Immature natural killer cell (primary cell): Measurements from ENCODE around the gene NDC80. TPM values are rescaled to one million over a fixed set of nuclear protein-coding genes. Genes with fewer than 3 reads are reported as not detected.

Experiments
- DNase-seq, 3 donors: peaks; one replicate each; pipeline ENCODE4 v3.0.0; 2022; ENCODE audit warnings: mixed read lengths in 1 of 3
- H3K27ac Mint-ChIP-seq, 6 donors: one replicate each; pipeline ENCODE4 v1.8.0; 2020; ENCODE audit warnings: mixed read lengths in 6 of 6, mild to moderate bottlenecking in 5 of 6, inconsistent platforms in 4 of 6, moderate library complexity in 3 of 6
- H3K27me3 Mint-ChIP-seq, 3 donors: one replicate each; pipeline ENCODE4 v1.8.0; 2020 to 2021; ENCODE audit warnings: low read depth in 3 of 3, mild to moderate bottlenecking in 3 of 3, mixed read lengths in 3 of 3, moderate library complexity in 3 of 3, inconsistent platforms in 1 of 3
- H3K36me3 Mint-ChIP-seq, 3 donors: one replicate each; pipeline ENCODE4 v1.8.0; 2020; ENCODE audit warnings: mixed read lengths in 3 of 3, inconsistent platforms in 2 of 3, mild to moderate bottlenecking in 2 of 3
- H3K4me1 Mint-ChIP-seq, 2 donors: one replicate each; pipeline ENCODE4 v1.8.0; 2020; ENCODE audit warnings: inconsistent platforms in 2 of 2, mild to moderate bottlenecking in 2 of 2, mixed read lengths in 2 of 2, moderate library complexity in 1 of 2
- H3K4me3 Mint-ChIP-seq, 5 donors: one replicate each; pipeline ENCODE4 v1.8.0; 2020; ENCODE audit warnings: mild to moderate bottlenecking in 5 of 5, mixed read lengths in 5 of 5, inconsistent platforms in 3 of 5, moderate library complexity in 3 of 5
- H3K9me3 Mint-ChIP-seq, 6 donors: one replicate each; pipeline ENCODE4 v1.8.0; 2020; ENCODE audit warnings: mild to moderate bottlenecking in 6 of 6, mixed read lengths in 6 of 6, inconsistent platforms in 4 of 6, moderate library complexity in 3 of 6
- polyA plus RNA-seq, 3 donors: library from polyadenylated mRNA; unstranded; fragments of 300-500 nt; fragmentation: Illumina TruSeq; gene quantifications; one replicate each; pipeline ENCODE4 v1.2.3, GENCODE V29; 2021

The NDC80 gene
- polyA plus RNA-seq, 3 donors from 2014 or later: 1.6 to 2.7 (median 2.6) TPM

DNA sequence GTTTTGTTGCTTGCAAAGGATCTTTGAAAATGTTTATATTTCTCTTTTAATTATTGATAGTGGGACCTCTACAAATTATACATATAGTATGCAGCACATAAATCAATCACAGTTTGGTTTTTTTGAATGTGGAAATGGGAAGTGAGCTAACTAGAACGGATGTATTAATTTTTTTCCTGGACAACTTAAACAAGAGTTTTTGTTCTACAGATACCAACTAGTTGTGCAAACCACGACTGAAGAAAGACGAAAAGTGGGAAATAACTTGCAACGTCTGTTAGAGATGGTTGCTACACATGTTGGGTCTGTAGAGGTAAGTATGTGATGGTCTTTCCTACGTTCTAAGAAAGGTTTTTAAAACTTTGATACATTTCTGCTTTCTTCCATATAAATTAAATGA is 39.2 kb downstream of the NDC80 start:
- Mint-ChIP-seq H3K4me1 (peaks cover 14 to 17% of the 10 kb centered on the region in 2 donors), H3K27ac (no peak overlapping the region), H3K36me3 (peaks cover 10 to 31% (median 25%) of the 10 kb centered on the region in 3 donors), H3K27me3 (no peaks in the 10 kb centered on the region), H3K9me3 (no peaks in the 10 kb centered on the region), H3K4me3 (no peak overlapping the region)
- DNase-seq: no peak

DNA sequence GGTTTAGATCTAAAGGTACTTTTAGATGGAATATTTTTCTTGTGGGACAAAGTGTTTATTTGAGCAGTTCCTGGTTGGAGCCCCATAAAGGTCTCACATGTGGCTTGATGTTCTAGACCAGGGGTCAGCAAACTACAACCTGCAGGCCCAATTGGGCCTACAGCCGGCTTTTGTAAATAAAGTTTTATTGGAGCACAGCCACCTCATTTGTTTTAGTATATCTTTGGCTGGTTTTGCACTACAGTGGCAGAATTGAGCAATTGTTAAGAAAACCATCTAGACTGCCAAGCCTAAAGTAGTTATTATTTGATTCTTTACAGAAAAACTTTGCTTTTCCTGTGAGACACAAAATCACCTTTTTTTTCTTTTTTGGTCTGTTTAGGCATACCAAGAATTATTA is 41.6 kb downstream of the NDC80 start:
- no peak overlapping the region for H3K4me3 Mint-ChIP-seq
- H3K36me3 Mint-ChIP-seq: peaks cover 10 to 31% (median 25%) of the 10 kb centered on the region in 3 donors
- no peak overlapping the region for H3K27ac Mint-ChIP-seq
- no peak for DNase-seq
- H3K9me3 Mint-ChIP-seq: no peaks in the 10 kb centered on the region
- H3K27me3 Mint-ChIP-seq: no peaks in the 10 kb centered on the region
- H3K4me1 Mint-ChIP-seq: no peaks in the 10 kb centered on the region

DNA sequence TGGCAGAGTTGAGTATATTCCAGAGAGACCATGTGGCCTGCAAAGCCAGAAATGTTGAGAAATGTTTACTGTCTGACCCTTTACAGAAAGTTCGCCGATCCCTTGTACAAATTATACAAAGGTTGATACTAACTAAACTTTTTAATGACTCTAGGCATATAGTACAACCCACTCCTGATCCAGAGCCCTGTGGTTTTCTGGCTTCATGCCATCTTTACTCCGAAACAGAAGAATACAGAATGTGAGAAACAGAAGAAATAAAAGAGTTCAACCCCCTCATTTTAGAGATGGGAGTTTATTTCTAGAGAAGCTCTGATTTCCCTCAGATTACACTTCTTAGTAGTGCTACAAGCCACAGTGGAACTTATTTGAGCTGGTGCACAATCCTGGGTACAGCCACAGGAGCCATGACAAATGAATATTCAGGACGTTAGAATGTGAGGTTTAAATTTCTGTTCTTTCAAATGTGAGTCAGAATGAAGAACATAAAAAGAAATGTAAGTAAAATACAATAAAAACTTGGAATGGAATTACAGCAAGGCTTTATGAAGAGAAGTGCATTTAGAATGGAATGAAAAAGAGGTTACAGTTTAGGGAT is 46.1 kb downstream of the NDC80 start:
- no peaks in the 10 kb centered on the region for H3K27me3 Mint-ChIP-seq
- no peaks in the 10 kb centered on the region for H3K9me3 Mint-ChIP-seq
- peaks cover 8 to 23% (median 14%) of the 10 kb centered on the region in 3 donors for H3K36me3 Mint-ChIP-seq
- H3K27ac Mint-ChIP-seq: peak overlapping the region in 1 of 6 donors; percentile 53
- DNase-seq: no peak
- no peak overlapping the region for H3K4me3 Mint-ChIP-seq
- H3K4me1 Mint-ChIP-seq: no peaks in the 10 kb centered on the region

DNA sequence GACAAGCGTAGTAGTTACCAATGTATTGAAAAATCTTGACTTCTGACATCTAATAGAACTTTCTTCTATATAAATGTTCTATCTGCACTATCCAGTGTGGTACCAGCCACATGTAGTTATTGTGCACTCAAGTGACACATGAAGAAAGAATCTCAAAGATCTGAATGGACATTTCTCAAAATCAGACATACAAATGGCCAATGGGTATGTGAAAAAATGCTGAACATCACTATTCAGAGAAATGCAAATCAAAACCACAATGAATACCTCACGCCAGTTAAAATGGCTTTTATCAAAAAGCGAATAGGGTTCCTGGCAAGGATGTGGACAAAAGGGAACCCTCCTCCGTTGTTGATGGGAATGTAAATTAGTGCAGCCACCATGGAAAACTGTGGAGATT is 46.7 kb downstream of the NDC80 start:
- peaks cover 8 to 19% (median 10%) of the 10 kb centered on the region in 3 donors for H3K36me3 Mint-ChIP-seq
- no peaks in the 10 kb centered on the region for H3K27me3 Mint-ChIP-seq
- H3K27ac Mint-ChIP-seq: no peak overlapping the region
- no peaks in the 10 kb centered on the region for H3K9me3 Mint-ChIP-seq
- H3K4me3 Mint-ChIP-seq: no peak overlapping the region
- no peaks in the 10 kb centered on the region for H3K4me1 Mint-ChIP-seq
- no peak for DNase-seq

DNA sequence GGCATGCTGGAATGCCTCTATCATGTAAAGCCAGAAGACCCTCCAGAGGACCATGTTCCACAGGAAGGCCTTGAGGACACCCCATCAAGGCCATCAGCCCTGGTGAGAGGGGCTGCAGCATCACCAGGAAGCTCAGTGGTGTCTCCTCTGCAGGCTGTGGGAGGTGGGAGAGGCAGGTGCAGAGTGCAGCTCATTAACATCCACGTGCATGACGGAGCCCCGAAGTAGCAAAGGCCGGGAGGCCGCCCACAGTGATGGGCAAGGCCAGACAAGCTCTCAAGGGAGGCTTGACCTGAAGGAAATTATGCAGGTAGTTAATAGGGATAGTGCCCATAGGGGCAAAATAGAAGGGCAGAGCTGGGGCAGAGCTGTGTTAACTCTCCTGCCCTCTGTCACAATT is 53.9 kb downstream of the NDC80 start:
- DNase-seq: no peak
- H3K27ac Mint-ChIP-seq: no peak overlapping the region
- H3K27me3 Mint-ChIP-seq: no peaks in the 10 kb centered on the region
- no peaks in the 10 kb centered on the region for H3K36me3 Mint-ChIP-seq
- H3K4me3 Mint-ChIP-seq: no peak overlapping the region
- no peaks in the 10 kb centered on the region for H3K4me1 Mint-ChIP-seq
- no peaks in the 10 kb centered on the region for H3K9me3 Mint-ChIP-seq

DNA sequence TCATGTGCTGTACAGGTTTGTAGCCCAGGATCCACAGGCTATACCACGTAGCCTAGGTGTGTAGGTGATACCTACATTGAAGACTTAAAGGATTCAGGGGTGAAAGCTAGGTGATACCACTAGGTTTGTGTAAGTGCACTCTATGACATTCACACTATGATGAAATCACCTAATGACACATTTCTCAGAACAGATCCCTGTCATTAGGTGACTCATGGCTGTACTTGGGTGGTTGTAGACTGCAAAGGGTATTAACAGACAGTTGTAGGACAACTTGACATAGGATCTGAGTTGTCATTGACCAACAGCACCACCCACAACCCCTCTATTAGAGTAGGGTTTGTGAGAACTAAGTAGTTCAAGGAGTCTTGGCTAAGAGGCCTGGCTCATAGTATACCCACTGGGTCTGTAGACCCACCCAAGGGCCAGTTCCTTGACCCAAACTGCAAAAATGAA is 56.5 kb downstream of the NDC80 start:
- Mint-ChIP-seq H3K27ac (peak overlapping the region in 1 of 6 donors; percentile 5), H3K36me3 (peaks cover 0 to 5% (median 0%) of the 10 kb centered on the region in 3 donors), H3K4me3 (no peak overlapping the region), H3K4me1 (no peaks in the 10 kb centered on the region), H3K9me3 (no peaks in the 10 kb centered on the region), H3K27me3 (peaks cover 0 to 2% (median 0%) of the 10 kb centered on the region in 3 donors)
- no peak for DNase-seq

DNA sequence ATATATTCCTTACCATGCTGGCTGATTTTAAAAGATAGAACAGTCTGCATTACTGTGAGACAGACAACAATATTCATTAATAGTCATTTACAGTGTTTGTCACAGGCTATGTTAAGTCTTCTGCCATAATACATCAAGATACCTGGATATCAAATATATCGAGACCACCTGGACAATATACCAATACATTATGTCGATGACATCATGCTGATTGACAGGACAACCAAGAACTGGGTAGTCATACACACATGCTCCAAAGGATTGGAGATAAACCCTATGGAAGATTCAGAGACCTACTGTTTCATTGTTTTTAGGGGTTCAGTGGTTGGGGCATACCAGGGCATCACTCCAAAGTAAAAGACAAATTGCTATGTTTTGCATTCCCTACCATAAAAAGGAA is 57.6 kb downstream of the NDC80 start:
- peaks cover 0 to 2% (median 0%) of the 10 kb centered on the region in 3 donors for H3K27me3 Mint-ChIP-seq
- no peak overlapping the region for H3K27ac Mint-ChIP-seq
- peaks cover 0 to 5% (median 0%) of the 10 kb centered on the region in 3 donors for H3K36me3 Mint-ChIP-seq
- peaks cover 1 to 4% of the 10 kb centered on the region in 2 donors for H3K4me1 Mint-ChIP-seq
- H3K9me3 Mint-ChIP-seq: no peaks in the 10 kb centered on the region
- no peak for DNase-seq
- H3K4me3 Mint-ChIP-seq: no peak overlapping the region

DNA sequence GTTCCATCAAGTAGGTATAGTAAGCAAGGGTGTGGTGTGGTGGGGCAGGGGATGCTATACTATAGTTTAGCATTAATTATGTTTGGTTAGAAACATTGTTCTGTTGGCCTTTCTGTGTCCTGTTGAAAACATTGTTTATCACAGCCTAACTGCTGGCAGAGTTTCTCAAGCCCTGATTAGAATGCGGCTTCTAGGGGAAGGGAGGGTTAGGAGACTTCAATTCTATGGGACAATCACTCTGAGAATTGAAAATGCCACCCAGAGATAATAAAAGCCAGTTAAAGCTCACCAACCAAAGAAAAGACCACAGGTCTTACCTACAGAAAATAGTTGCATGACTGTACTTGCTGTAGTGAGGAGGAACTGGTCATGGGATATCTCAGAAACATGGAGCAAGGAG is 64.2 kb downstream of the NDC80 start:
- Mint-ChIP-seq H3K4me1 (peaks cover 62 to 64% of the 10 kb centered on the region in 2 donors), H3K36me3 (peaks cover 0 to 8% (median 0%) of the 10 kb centered on the region in 3 donors), H3K9me3 (no peaks in the 10 kb centered on the region), H3K27ac (peak overlapping the region; percentile 95 to 99 (median 98)), H3K4me3 (peak overlapping the region; percentile 14 to 92 (median 25)), H3K27me3 (peaks cover 9 to 17% (median 15%) of the 10 kb centered on the region in 3 donors)
- DNase-seq: no peak

DNA sequence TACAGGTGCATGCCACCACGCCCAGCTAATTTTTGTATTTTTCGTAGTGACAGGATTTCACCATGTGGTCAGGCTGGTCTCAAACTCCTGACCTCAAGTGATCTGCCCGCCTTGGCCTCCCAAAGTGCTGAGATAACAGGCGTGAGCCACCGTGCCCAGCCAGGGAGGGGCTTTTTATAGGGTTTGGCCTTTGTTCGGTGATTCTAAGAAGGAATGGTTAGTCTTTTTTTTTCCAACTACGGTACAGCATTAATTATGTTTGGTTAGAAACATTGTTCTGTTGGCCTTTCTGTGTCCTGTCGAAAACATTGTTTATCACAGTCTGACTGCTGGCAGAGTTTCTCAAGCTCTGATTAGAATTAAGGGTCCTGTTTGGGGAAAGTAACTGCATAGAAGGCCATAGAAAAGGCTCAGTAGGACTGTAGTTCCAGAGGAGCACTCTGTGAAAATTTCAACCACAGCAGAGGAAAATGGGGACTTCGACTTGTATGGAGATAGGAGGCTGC is 64.8 kb downstream of the NDC80 start:
- Mint-ChIP-seq H3K4me3 (peak overlapping the region; percentile 79 to 92 (median 86)), H3K9me3 (no peaks in the 10 kb centered on the region), H3K4me1 (peaks cover 66 to 70% of the 10 kb centered on the region in 2 donors), H3K36me3 (peaks cover 0 to 8% (median 0%) of the 10 kb centered on the region in 3 donors), H3K27me3 (peaks cover 9 to 15% (median 15%) of the 10 kb centered on the region in 3 donors), H3K27ac (peak overlapping the region; percentile 95 to 99 (median 98))
- DNase-seq: peak in 1 of 3 donors; percentile 28

DNA sequence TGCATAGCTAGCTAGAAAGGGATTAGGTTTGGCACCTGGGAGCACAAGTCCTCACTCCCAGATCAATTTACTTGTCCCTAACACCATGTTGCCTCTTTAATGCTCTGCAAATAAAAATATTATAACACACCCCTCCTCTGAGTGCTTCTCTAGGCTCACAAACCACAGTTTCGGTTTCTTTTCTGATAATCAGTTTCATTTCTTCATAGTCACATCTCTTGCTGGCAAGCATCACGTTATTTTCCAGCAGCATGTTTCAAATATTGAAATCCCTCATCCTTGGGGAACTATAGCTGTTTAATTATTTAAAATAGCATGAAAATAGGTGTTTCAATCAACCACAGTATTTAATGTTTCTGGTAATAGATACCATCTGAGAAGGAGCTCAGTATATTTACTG is 70.3 kb downstream of the NDC80 start:
- DNase-seq: peak; percentile 62 to 67 (median 65)
- H3K27me3 Mint-ChIP-seq: peaks cover 5 to 12% (median 8%) of the 10 kb centered on the region in 3 donors
- H3K36me3 Mint-ChIP-seq: peaks cover 0 to 5% (median 0%) of the 10 kb centered on the region in 3 donors
- H3K9me3 Mint-ChIP-seq: no peaks in the 10 kb centered on the region
- H3K4me1 Mint-ChIP-seq: peaks cover 46 to 53% of the 10 kb centered on the region in 2 donors
- H3K27ac Mint-ChIP-seq: peak overlapping the region; percentile 91 to 97 (median 93)
- H3K4me3 Mint-ChIP-seq: peak overlapping the region; percentile 69 to 90 (median 84)

DNA sequence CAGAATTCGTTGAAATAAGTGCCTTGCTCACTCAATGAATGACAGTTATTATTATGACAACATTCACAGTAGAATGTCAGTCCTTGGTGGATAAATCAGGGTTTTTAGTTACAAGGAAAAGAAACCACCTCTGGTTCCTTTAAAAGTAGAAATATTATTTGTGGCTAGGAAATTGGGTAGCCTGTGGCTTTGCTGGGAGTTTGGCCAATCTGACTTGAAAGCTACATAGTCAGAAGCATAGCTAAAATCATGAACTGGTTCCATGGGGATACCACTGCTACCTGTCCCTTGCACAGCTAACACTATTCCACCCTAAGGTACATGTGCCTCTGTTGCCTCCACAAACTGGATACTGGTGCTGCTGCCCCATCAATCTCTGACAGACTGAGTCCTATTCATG is 71.4 kb downstream of the NDC80 start:
- H3K4me3 Mint-ChIP-seq: peak overlapping the region in 3 of 5 donors; percentile 17 to 41 (median 21)
- H3K9me3 Mint-ChIP-seq: no peaks in the 10 kb centered on the region
- H3K36me3 Mint-ChIP-seq: peaks cover 0 to 5% (median 0%) of the 10 kb centered on the region in 3 donors
- DNase-seq: no peak
- peaks cover 34 to 41% of the 10 kb centered on the region in 2 donors for H3K4me1 Mint-ChIP-seq
- peak overlapping the region in 1 of 6 donors; percentile 82 for H3K27ac Mint-ChIP-seq
- H3K27me3 Mint-ChIP-seq: peaks cover 1 to 3% (median 1%) of the 10 kb centered on the region in 3 donors

DNA sequence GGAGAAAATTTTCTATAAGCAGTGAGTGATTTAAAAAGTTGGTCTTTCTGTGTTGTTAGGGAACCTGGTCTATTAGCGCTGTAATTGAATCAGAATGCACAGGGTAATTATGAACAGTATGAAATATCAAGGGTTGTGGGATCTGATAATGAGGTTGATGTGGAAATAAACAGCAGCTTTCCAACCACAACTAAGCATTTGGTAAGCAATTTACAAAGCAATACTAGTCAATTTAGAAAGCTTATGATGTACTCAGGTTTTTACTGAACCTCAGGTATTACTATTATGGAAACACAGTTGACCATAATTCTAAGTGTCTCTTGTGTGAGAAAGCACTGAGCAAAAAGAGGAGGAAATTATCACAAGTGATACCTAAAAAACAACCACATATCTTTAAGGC is 73.2 kb downstream of the NDC80 start:
- no peak overlapping the region for H3K27ac Mint-ChIP-seq
- H3K4me3 Mint-ChIP-seq: no peak overlapping the region
- DNase-seq: no peak
- peaks cover 0 to under 1% (median 0%) of the 10 kb centered on the region in 3 donors for H3K27me3 Mint-ChIP-seq
- H3K9me3 Mint-ChIP-seq: no peaks in the 10 kb centered on the region
- H3K4me1 Mint-ChIP-seq: peaks cover 19 to 26% of the 10 kb centered on the region in 2 donors
- H3K36me3 Mint-ChIP-seq: peaks cover 0 to 5% (median 0%) of the 10 kb centered on the region in 3 donors

DNA sequence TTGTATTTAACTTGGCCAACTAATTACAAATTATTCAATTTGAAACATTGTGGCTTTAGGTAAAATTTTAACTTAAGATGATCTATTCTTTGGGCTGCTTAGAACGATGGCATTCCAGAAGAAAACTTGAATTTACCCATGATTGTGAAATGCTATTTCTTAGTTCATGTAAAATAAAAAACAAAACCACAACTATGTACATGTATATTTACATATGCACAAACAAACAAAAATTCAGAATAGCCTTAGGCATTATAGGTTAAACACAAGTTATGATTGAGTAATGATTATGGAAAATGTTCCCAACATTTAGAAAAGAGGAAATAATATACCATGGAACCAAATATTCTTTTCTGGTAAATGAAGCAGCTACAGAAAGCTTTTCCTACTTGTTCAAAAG is 80.6 kb downstream of the NDC80 start:
- Mint-ChIP-seq H3K4me1 (peaks cover 14 to 19% of the 10 kb centered on the region in 2 donors), H3K4me3 (no peak overlapping the region), H3K27ac (no peak overlapping the region), H3K9me3 (peaks cover 0 to 1% (median 0%) of the 10 kb centered on the region in 6 donors), H3K36me3 (peaks cover 0 to 4% (median 0%) of the 10 kb centered on the region in 3 donors), H3K27me3 (peaks cover 7 to 19% (median 17%) of the 10 kb centered on the region in 3 donors)
- DNase-seq: no peak

DNA sequence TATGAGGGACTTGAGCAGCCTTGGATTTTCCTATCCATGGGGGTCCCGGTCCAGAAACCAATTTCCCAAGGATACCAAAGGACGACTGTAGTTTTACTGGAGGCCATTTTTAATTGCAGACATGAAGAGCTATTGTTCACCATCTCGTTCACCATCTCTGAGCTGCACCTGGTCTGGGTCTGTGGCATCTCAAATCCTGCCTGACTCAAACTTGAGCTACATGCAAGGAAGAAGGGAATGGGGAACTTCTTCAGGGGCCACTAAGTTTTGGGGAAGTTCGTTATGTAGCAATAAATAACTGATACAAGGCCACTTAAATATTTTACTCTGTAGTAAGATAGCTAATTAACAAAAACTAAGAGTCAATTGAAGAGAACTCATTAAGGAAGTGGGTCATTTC is 82.1 kb downstream of the NDC80 start:
- peaks cover 0 to 4% (median 0%) of the 10 kb centered on the region in 3 donors for H3K36me3 Mint-ChIP-seq
- peaks cover 7 to 19% (median 17%) of the 10 kb centered on the region in 3 donors for H3K27me3 Mint-ChIP-seq
- H3K9me3 Mint-ChIP-seq: peaks cover 0 to 1% (median 0%) of the 10 kb centered on the region in 6 donors
- H3K27ac Mint-ChIP-seq: peak overlapping the region; percentile 18 to 96 (median 66)
- peak overlapping the region in 3 of 5 donors; percentile 5 to 48 (median 27) for H3K4me3 Mint-ChIP-seq
- H3K4me1 Mint-ChIP-seq: peaks cover 27 to 34% of the 10 kb centered on the region in 2 donors
- no peak for DNase-seq
